ENCODE measurements around the gene TCEA2.

The TCEA2 gene

DNA sequence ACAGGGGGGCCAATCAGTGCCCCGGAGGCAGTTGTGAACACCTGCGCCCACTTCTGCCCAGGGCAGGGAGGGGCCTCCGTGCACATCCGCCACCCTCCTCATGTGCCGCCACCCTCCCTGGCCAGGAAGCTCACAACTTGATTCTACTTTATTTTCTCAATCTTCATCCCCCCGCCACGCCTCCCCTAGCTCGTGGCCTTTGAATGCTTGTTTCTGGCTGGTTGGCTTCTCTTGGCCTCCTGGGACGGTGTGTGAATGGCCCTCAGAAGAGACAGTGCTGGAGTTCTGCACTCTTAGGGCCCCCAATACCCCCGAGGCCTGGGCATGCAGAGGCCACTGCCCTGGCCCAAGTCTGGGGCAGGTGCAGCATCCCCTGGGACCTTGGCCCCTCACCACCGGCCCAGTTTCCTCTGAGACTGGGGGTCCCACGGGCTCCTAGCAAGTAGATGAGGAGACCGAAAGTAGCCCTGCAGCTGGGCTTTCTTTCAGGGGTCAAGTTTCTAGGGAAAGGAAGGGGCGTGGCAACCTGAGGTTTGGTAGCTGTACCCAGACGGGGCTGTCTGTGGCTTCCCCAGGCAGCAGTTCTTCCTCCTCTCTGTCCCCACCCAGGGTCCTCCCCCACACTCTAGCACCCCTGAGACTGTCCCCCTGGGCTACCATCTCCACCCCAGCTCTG, 15.0 kb downstream of the TCEA2 start:
- Histone ChIP-seq H2AFZ (ENCODE audit: low read length) (no peak overlapping the region), H3K9ac (ENCODE audit: low read depth, low read length, poor library complexity, severe bottlenecking) (peak overlapping the region; percentile 86), H3K4me3 (ENCODE audit: low read length, poor library complexity, severe bottlenecking) (peak overlapping the region; percentile 83), H3F3A (ENCODE audit: low read depth) (peaks cover 20% of the 10 kb centered on the region), H3K36me3 (ENCODE audit: insufficient read depth, low read length) (no peaks in the 10 kb centered on the region), H4K20me1 (ENCODE audit: insufficient read depth, low read length, poor library complexity, severe bottlenecking) (no peaks in the 10 kb centered on the region), H3K4me1 (ENCODE audit: insufficient read depth, low read length, poor library complexity, severe bottlenecking) (peaks cover 38% of the 10 kb centered on the region), H3K9me2 (replicated peaks; ENCODE audit: low read depth, low read length) (no peaks in the 10 kb centered on the region), H3K4me2 (ENCODE audit: low read depth, low read length, poor library complexity, severe bottlenecking) (peak overlapping the region; percentile 98), H3K27me3 (ENCODE audit: insufficient read depth, low read length, poor library complexity, severe bottlenecking) (no peaks in the 10 kb centered on the region), H3K9me3 (ENCODE audit: insufficient read depth, low read depth, low read length) (no peaks in the 10 kb centered on the region), H3K79me2 (ENCODE audit: insufficient read depth, low read length) (0 out of 2 replicates have a peak, but pooled peaks cover 11% of the 10 kb centered on the region)
- TF ChIP-seq EZH2phosphoT487 (IDR thresholded peaks at IDR 0.05; ENCODE audit: borderline replicate concordance): no peak
- TF ChIP-seq, protein P1, sequence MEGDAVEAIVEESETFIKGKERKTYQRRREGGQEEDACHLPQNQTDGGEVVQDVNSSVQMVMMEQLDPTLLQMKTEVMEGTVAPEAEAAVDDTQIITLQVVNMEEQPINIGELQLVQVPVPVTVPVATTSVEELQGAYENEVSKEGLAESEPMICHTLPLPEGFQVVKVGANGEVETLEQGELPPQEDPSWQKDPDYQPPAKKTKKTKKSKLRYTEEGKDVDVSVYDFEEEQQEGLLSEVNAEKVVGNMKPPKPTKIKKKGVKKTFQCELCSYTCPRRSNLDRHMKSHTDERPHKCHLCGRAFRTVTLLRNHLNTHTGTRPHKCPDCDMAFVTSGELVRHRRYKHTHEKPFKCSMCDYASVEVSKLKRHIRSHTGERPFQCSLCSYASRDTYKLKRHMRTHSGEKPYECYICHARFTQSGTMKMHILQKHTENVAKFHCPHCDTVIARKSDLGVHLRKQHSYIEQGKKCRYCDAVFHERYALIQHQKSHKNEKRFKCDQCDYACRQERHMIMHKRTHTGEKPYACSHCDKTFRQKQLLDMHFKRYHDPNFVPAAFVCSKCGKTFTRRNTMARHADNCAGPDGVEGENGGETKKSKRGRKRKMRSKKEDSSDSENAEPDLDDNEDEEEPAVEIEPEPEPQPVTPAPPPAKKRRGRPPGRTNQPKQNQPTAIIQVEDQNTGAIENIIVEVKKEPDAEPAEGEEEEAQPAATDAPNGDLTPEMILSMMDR (conservative IDR thresholded peaks at IDR 0.05; ENCODE audit: low read length): no peak

DNA sequence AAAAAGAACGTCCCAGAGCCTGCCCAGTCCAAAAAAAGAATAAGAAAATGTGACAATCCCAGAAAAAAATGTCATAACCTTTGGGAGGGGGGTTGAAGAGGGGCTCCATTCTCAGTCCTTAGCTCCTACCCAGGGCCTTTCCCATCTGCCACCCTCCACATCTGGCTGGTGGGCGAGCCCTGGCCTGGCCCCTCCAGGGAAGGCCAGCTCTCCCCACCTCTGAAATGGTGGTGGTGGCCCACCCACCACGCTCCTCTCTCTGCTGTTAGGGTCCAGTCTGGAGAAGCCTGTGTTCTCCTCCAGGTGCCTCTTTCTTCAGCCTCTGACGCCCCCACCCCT, 15.9 kb downstream of the TCEA2 start:
- H3K4me2 ChIP-seq (ENCODE audit: low read depth, low read length, poor library complexity, severe bottlenecking): peak overlapping the region; percentile 98
- no peaks in the 10 kb centered on the region for H3K36me3 ChIP-seq (ENCODE audit: insufficient read depth, low read length)
- peak overlapping the region; percentile 83 for H3K4me3 ChIP-seq (ENCODE audit: low read length, poor library complexity, severe bottlenecking)
- no peaks in the 10 kb centered on the region for H3K27me3 ChIP-seq (ENCODE audit: insufficient read depth, low read length, poor library complexity, severe bottlenecking)
- peaks cover 20% of the 10 kb centered on the region for H3F3A ChIP-seq (ENCODE audit: low read depth)
- H3K9ac ChIP-seq (ENCODE audit: low read depth, low read length, poor library complexity, severe bottlenecking): peak overlapping the region; percentile 86
- H4K20me1 ChIP-seq (ENCODE audit: insufficient read depth, low read length, poor library complexity, severe bottlenecking): no peaks in the 10 kb centered on the region
- TF ChIP-seq, protein P1 (conservative IDR thresholded peaks at IDR 0.05; ENCODE audit: low read length): no peak
- TF ChIP-seq EZH2phosphoT487 (IDR thresholded peaks at IDR 0.05; ENCODE audit: borderline replicate concordance): no peak
- H3K9me3 ChIP-seq (ENCODE audit: insufficient read depth, low read depth, low read length): no peaks in the 10 kb centered on the region
- 0 out of 2 replicates have a peak, but pooled peaks cover 11% of the 10 kb centered on the region for H3K79me2 ChIP-seq (ENCODE audit: insufficient read depth, low read length)
- peaks cover 42% of the 10 kb centered on the region for H3K4me1 ChIP-seq (ENCODE audit: insufficient read depth, low read length, poor library complexity, severe bottlenecking)
- no peak overlapping the region for H2AFZ ChIP-seq (ENCODE audit: low read length)
- H3K9me2 ChIP-seq (replicated peaks; ENCODE audit: low read depth, low read length): no peaks in the 10 kb centered on the region

DNA sequence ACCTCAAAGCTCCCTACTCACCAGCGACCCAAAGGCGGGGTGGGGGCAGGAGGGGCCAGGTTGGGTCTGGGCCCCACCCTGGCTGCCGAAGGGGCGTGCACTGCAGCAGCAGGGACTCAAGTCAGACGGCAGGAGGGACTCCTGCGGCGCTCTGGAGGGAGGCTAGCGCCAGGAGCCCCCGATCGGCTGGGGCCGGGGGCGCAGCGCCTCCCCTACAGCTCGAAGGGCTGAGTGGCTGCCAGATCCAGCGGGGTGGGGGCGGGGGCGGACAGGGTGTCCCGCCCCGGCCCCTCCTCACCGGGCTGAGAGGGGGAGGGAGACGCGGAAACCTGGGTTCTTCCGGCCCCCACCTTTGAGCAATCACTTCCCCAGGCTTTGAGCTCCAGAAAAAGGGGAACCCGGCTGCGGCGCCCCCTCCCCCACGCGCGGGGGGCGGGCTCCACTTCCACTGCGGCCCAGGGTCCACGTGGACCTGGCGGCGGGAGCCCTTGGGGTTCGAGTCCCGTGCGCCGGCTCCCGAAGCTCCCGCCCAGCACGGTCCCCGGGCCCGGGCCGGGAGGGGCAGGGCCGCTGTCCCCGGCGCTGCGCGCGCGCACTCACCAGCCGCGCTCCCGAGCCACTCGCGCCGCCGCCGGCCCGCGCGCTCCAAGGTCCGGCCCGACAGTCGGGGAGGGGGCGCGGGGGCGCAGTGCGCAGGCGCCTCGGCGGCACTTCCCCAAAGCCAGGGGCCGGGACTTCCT, 16.4 kb downstream of the TCEA2 start, which contains the start of gene RGS19:
TSS of gene RGS19 (minus strand) at position 246 of the 740 bp plus-strand sequence. CDS start 2,632 bp downstream, outside the sequence.
- no peaks in the 10 kb centered on the region for H3K27me3 ChIP-seq (ENCODE audit: insufficient read depth, low read length, poor library complexity, severe bottlenecking)
- H3K9me2 ChIP-seq (replicated peaks; ENCODE audit: low read depth, low read length): no peaks in the 10 kb centered on the region
- TF ChIP-seq, protein P1 (conservative IDR thresholded peaks at IDR 0.05; ENCODE audit: low read length): no peak
- TF ChIP-seq EZH2phosphoT487 (IDR thresholded peaks at IDR 0.05; ENCODE audit: borderline replicate concordance): no peak
- H3K9me3 ChIP-seq (ENCODE audit: insufficient read depth, low read depth, low read length): no peaks in the 10 kb centered on the region
- 0 out of 2 replicates have a peak, but pooled peaks cover 11% of the 10 kb centered on the region for H3K79me2 ChIP-seq (ENCODE audit: insufficient read depth, low read length)
- H3K36me3 ChIP-seq (ENCODE audit: insufficient read depth, low read length): no peaks in the 10 kb centered on the region
- peaks cover 45% of the 10 kb centered on the region for H3K4me1 ChIP-seq (ENCODE audit: insufficient read depth, low read length, poor library complexity, severe bottlenecking)
- peak within 1 kb of the TSS; percentile 83 for H3K4me3 ChIP-seq (ENCODE audit: low read length, poor library complexity, severe bottlenecking)
- H4K20me1 ChIP-seq (ENCODE audit: insufficient read depth, low read length, poor library complexity, severe bottlenecking): no peaks in the 10 kb centered on the region
- peak within 1 kb of the TSS; percentile 86 for H3K9ac ChIP-seq (ENCODE audit: low read depth, low read length, poor library complexity, severe bottlenecking)
- H3K4me2 ChIP-seq (ENCODE audit: low read depth, low read length, poor library complexity, severe bottlenecking): peak within 1 kb of the TSS; percentile 98
- peaks cover 20% of the 10 kb centered on the region for H3F3A ChIP-seq (ENCODE audit: low read depth)
- peak within 1 kb of the TSS; percentile 45; the same call in 1 of the 2 replicates for H2AFZ ChIP-seq (ENCODE audit: low read length)
